ENCODE results near the gene DYRK1A.

Gene DYRK1A

GRCh38 chr21:37422382-37422781 is 55.8 kb downstream of the DYRK1A start:
- no peak overlapping the region for H3K27ac ChIP-seq (replicated peaks; ENCODE audit: low read length)
- no peak overlapping the region for H2AFZ ChIP-seq (ENCODE audit: low read length)
- H3K27me3 ChIP-seq (ENCODE audit: control insufficient read depth in 3 of 3, insufficient read depth in 3 of 3, low read depth in 1 of 3, low read length in 3 of 3): no peaks in the 10 kb centered on the region
- H2BK120ac ChIP-seq (ENCODE audit: low read depth, low read length): no peak overlapping the region
- peaks cover 8% of the 10 kb centered on the region for H3K79me1 ChIP-seq (ENCODE audit: low read depth, low read length)
- no peak for DNase-seq (ENCODE audit: low spot score)
- no peak overlapping the region for H3K4me3 ChIP-seq (ENCODE audit: low read length in 2 of 2)
- H2BK5ac ChIP-seq (ENCODE audit: low read length): no peak overlapping the region
- H3K9ac ChIP-seq (ENCODE audit: low read depth, low read length, poor library complexity): no peak overlapping the region
- no peak overlapping the region for H3K23ac ChIP-seq (ENCODE audit: low read depth, low read length, poor library complexity)
- H2BK12ac ChIP-seq (ENCODE audit: low read length): no peak overlapping the region
- H3K18ac ChIP-seq (ENCODE audit: low read length): no peak overlapping the region
- H3K4me2 ChIP-seq (ENCODE audit: insufficient read depth, low read length, poor library complexity, severe bottlenecking): no peak overlapping the region
- H3K36me3 ChIP-seq (replicated peaks in 1 of 2; ENCODE audit: control insufficient read depth in 2 of 2, insufficient read depth in 2 of 2, low read length in 2 of 2): peaks cover 11 to 71% of the 10 kb centered on the region in 2 donors
- H4K91ac ChIP-seq (ENCODE audit: low read depth, low read length, poor library complexity): no peak overlapping the region
- no peak overlapping the region for H3K4ac ChIP-seq (ENCODE audit: low read length)
- H2AK5ac ChIP-seq (ENCODE audit: low read depth, low read length): no peak overlapping the region
- no CpG with 5 or more reads among the region's 1 CpG for WGBS, 2 donors (ENCODE audit: extremely low coverage in 2 of 2, insufficient read length in 2 of 2, insufficient replicate concordance in 1 of 2)
- H2BK15ac ChIP-seq (ENCODE audit: low read length): no peak overlapping the region
- peaks cover 4 to 19% of the 10 kb centered on the region in 2 donors for H3K9me3 ChIP-seq (replicated peaks in 1 of 2; ENCODE audit: control insufficient read depth in 2 of 2, insufficient read depth in 1 of 2, low read depth in 1 of 2, low read length in 2 of 2)
- no peak overlapping the region for H3K14ac ChIP-seq (ENCODE audit: low read length)
- no peak overlapping the region for H4K8ac ChIP-seq (ENCODE audit: low read depth, low read length)
- H3K4me1 ChIP-seq (ENCODE audit: control insufficient read depth in 2 of 2, insufficient read depth in 1 of 2, low read depth in 1 of 2, low read length in 2 of 2): no peaks in the 10 kb centered on the region

GRCh38 chr21:37423103-37423502 is 56.5 kb downstream of the DYRK1A start:
- Histone ChIP-seq H3K4ac (ENCODE audit: low read length) (no peak overlapping the region), H3K14ac (ENCODE audit: low read length) (no peak overlapping the region), H3K4me1 (ENCODE audit: control insufficient read depth in 2 of 2, insufficient read depth in 1 of 2, low read depth in 1 of 2, low read length in 2 of 2) (no peaks in the 10 kb centered on the region), H2BK12ac (ENCODE audit: low read length) (no peak overlapping the region), H3K18ac (ENCODE audit: low read length) (no peak overlapping the region), H4K8ac (ENCODE audit: low read depth, low read length) (no peak overlapping the region), H3K9me3 (replicated peaks in 1 of 2; ENCODE audit: control insufficient read depth in 2 of 2, insufficient read depth in 1 of 2, low read depth in 1 of 2, low read length in 2 of 2) (peaks cover 4 to 21% of the 10 kb centered on the region in 2 donors), H2BK5ac (ENCODE audit: low read length) (no peak overlapping the region), H3K4me2 (ENCODE audit: insufficient read depth, low read length, poor library complexity, severe bottlenecking) (no peak overlapping the region), H3K23ac (ENCODE audit: low read depth, low read length, poor library complexity) (no peak overlapping the region), H3K79me1 (ENCODE audit: low read depth, low read length) (peaks cover 8% of the 10 kb centered on the region), H3K36me3 (replicated peaks in 1 of 2; ENCODE audit: control insufficient read depth in 2 of 2, insufficient read depth in 2 of 2, low read length in 2 of 2) (peaks cover 11 to 77% of the 10 kb centered on the region in 2 donors), H4K91ac (ENCODE audit: low read depth, low read length, poor library complexity) (no peak overlapping the region), H3K9ac (ENCODE audit: low read depth, low read length, poor library complexity) (no peak overlapping the region), H3K27me3 (ENCODE audit: control insufficient read depth in 3 of 3, insufficient read depth in 3 of 3, low read depth in 1 of 3, low read length in 3 of 3) (no peaks in the 10 kb centered on the region), H2BK15ac (ENCODE audit: low read length) (no peak overlapping the region), H2AK5ac (ENCODE audit: low read depth, low read length) (no peak overlapping the region), H2BK120ac (ENCODE audit: low read depth, low read length) (no peak overlapping the region), H2AFZ (ENCODE audit: low read length) (no peak overlapping the region), H3K27ac (replicated peaks; ENCODE audit: low read length) (no peak overlapping the region), H3K4me3 (ENCODE audit: low read length in 2 of 2) (no peak overlapping the region)
- no CpG with 5 or more reads among the region's 2 CpGs for WGBS, 2 donors (ENCODE audit: extremely low coverage in 2 of 2, insufficient read length in 2 of 2, insufficient replicate concordance in 1 of 2)
- no peak for DNase-seq (ENCODE audit: low spot score)

- Histone ChIP-seq H4K91ac (ENCODE audit: low read depth, low read length, poor library complexity) (no peak overlapping the region), H2BK5ac (ENCODE audit: low read length) (no peak overlapping the region), H3K4me1 (ENCODE audit: control insufficient read depth in 2 of 2, insufficient read depth in 1 of 2, low read depth in 1 of 2, low read length in 2 of 2) (no peaks in the 10 kb centered on the region), H4K8ac (ENCODE audit: low read depth, low read length) (no peak overlapping the region), H3K23ac (ENCODE audit: low read depth, low read length, poor library complexity) (no peak overlapping the region), H3K79me1 (ENCODE audit: low read depth, low read length) (peaks cover 8% of the 10 kb centered on the region), H3K27ac (replicated peaks; ENCODE audit: low read length) (no peak overlapping the region), H3K4me3 (ENCODE audit: low read length in 2 of 2) (no peak overlapping the region), H3K4me2 (ENCODE audit: insufficient read depth, low read length, poor library complexity, severe bottlenecking) (no peak overlapping the region), H3K36me3 (replicated peaks in 1 of 2; ENCODE audit: control insufficient read depth in 2 of 2, insufficient read depth in 2 of 2, low read length in 2 of 2) (peaks cover 11 to 90% of the 10 kb centered on the region in 2 donors), H2BK120ac (ENCODE audit: low read depth, low read length) (no peak overlapping the region), H3K9me3 (replicated peaks in 1 of 2; ENCODE audit: control insufficient read depth in 2 of 2, insufficient read depth in 1 of 2, low read depth in 1 of 2, low read length in 2 of 2) (peaks cover 4 to 29% of the 10 kb centered on the region in 2 donors), H2BK12ac (ENCODE audit: low read length) (no peak overlapping the region), H3K27me3 (ENCODE audit: control insufficient read depth in 3 of 3, insufficient read depth in 3 of 3, low read depth in 1 of 3, low read length in 3 of 3) (no peaks in the 10 kb centered on the region), H2AK5ac (ENCODE audit: low read depth, low read length) (no peak overlapping the region), H3K4ac (ENCODE audit: low read length) (no peak overlapping the region), H2AFZ (ENCODE audit: low read length) (no peak overlapping the region), H3K18ac (ENCODE audit: low read length) (no peak overlapping the region), H2BK15ac (ENCODE audit: low read length) (no peak overlapping the region), H3K9ac (ENCODE audit: low read depth, low read length, poor library complexity) (no peak overlapping the region), H3K14ac (ENCODE audit: low read length) (no peak overlapping the region)
- no CpG with 5 or more reads among the region's 1 CpG for WGBS, 2 donors (ENCODE audit: extremely low coverage in 2 of 2, insufficient read length in 2 of 2, insufficient replicate concordance in 1 of 2)
- DNase-seq (ENCODE audit: low spot score): no peak
Observed at GRCh38 chr21:37424396-37424795, 57.8 kb downstream of the DYRK1A start.

- Histone ChIP-seq H2BK15ac (ENCODE audit: low read length) (no peak overlapping the region), H3K4me3 (ENCODE audit: low read length in 2 of 2) (no peak overlapping the region), H2BK12ac (ENCODE audit: low read length) (no peak overlapping the region), H3K79me1 (ENCODE audit: low read depth, low read length) (peaks cover 8% of the 10 kb centered on the region), H3K4ac (ENCODE audit: low read length) (no peak overlapping the region), H3K9ac (ENCODE audit: low read depth, low read length, poor library complexity) (no peak overlapping the region), H3K14ac (ENCODE audit: low read length) (no peak overlapping the region), H2BK120ac (ENCODE audit: low read depth, low read length) (no peak overlapping the region), H3K4me1 (ENCODE audit: control insufficient read depth in 2 of 2, insufficient read depth in 1 of 2, low read depth in 1 of 2, low read length in 2 of 2) (no peaks in the 10 kb centered on the region), H4K91ac (ENCODE audit: low read depth, low read length, poor library complexity) (no peak overlapping the region), H2AK5ac (ENCODE audit: low read depth, low read length) (no peak overlapping the region), H3K4me2 (ENCODE audit: insufficient read depth, low read length, poor library complexity, severe bottlenecking) (no peak overlapping the region), H3K18ac (ENCODE audit: low read length) (no peak overlapping the region), H3K27me3 (ENCODE audit: control insufficient read depth in 3 of 3, insufficient read depth in 3 of 3, low read depth in 1 of 3, low read length in 3 of 3) (no peaks in the 10 kb centered on the region), H3K27ac (replicated peaks; ENCODE audit: low read length) (no peak overlapping the region), H2AFZ (ENCODE audit: low read length) (no peak overlapping the region), H3K9me3 (replicated peaks in 1 of 2; ENCODE audit: control insufficient read depth in 2 of 2, insufficient read depth in 1 of 2, low read depth in 1 of 2, low read length in 2 of 2) (peaks cover 4 to 31% of the 10 kb centered on the region in 2 donors), H2BK5ac (ENCODE audit: low read length) (no peak overlapping the region), H3K36me3 (replicated peaks in 1 of 2; ENCODE audit: control insufficient read depth in 2 of 2, insufficient read depth in 2 of 2, low read length in 2 of 2) (peaks cover 11 to 96% of the 10 kb centered on the region in 2 donors), H4K8ac (ENCODE audit: low read depth, low read length) (no peak overlapping the region), H3K23ac (ENCODE audit: low read depth, low read length, poor library complexity) (no peak overlapping the region)
- no CpG with 5 or more reads among the region's 3 CpGs for WGBS, 2 donors (ENCODE audit: extremely low coverage in 2 of 2, insufficient read length in 2 of 2, insufficient replicate concordance in 1 of 2)
- no peak for DNase-seq (ENCODE audit: low spot score)
Observed at GRCh38 chr21:37425001-37425400, 58.4 kb downstream of the DYRK1A start.

Data from neuronal stem cell (in vitro differentiated cells).